Spleen (tissue), 11 donors: ENCODE data around the gene HOXA2. TPM values are rescaled to one million over a fixed set of nuclear protein-coding genes. Genes with fewer than 3 reads are reported as not detected.

Experiments
- DNase-seq: peaks from one replicate; pipeline ENCODE4 v3.0.0-alpha.2; 2020
- H3K27ac ChIP-seq, 8 donors: fragments of 200-600 bp; sonication (generic) in 7 of 8; 1 replicate in 4 of 8; 2 replicates in 4 of 8; pipeline versions ENCODE4 v1.5.0 to v1.8.0; 2016 to 2021; ENCODE audit warnings: inconsistent platforms in 4 of 8, mild to moderate bottlenecking in 4 of 8, moderate library complexity in 1 of 8
- H3K27me3 ChIP-seq, 7 donors: fragments of 200-600 bp; sonication (generic) in 6 of 7; replicated peaks in 1 of 7; 1 replicate in 4 of 7; 2 replicates in 3 of 7; pipeline versions ENCODE4 v1.5.0 to v1.8.0; 2016 to 2021; ENCODE audit warnings: inconsistent platforms in 3 of 7, mild to moderate bottlenecking in 1 of 7
- H3K36me3 ChIP-seq, 6 donors: fragments of 200-600 bp; sonication (generic) in 5 of 6; 1 replicate in 4 of 6; 2 replicates in 2 of 6; pipeline versions ENCODE4 v1.5.0 to v1.8.0; 2016 to 2021; ENCODE audit warnings: inconsistent platforms in 2 of 6
- H3K4me1 ChIP-seq, 6 donors: fragments of 200-600 bp; sonication (generic) in 5 of 6; 1 replicate in 3 of 6; 2 replicates in 3 of 6; pipeline versions ENCODE4 v1.5.0 to v1.8.0; 2016 to 2021; ENCODE audit warnings: inconsistent platforms in 3 of 6
- H3K4me3 ChIP-seq, 8 donors: fragments of 200-600 bp; sonication (generic) in 7 of 8; 1 replicate in 4 of 8; 2 replicates in 4 of 8; pipeline versions ENCODE4 v1.5.0 to v1.8.0; 2016 to 2021; ENCODE audit warnings: inconsistent platforms in 4 of 8, mild to moderate bottlenecking in 4 of 8, moderate library complexity in 2 of 8
- H3K9me3 ChIP-seq, 8 donors: fragments of 200-600 bp; sonication (generic) in 7 of 8; 1 replicate in 4 of 8; 2 replicates in 4 of 8; pipeline versions ENCODE4 v1.5.0 to v1.8.0; 2016 to 2021; ENCODE audit warnings: inconsistent platforms in 4 of 8
- POLR2A ChIP-seq, 3 donors: fragments of 450-650 bp; IDR thresholded peaks; one replicate each; pipeline ENCODE4 v1.5.1; 2017; ENCODE audit warnings: antibody characterized with exemption in 3 of 3, mild to moderate bottlenecking in 1 of 3
- POLR2AphosphoS5 ChIP-seq, 3 donors: sonication (generic); formaldehyde crosslinking; IDR thresholded peaks; one replicate each; pipeline ENCODE4 v1.5.1; 2017; ENCODE audit warnings: antibody characterized with exemption in 3 of 3
- WGBS, 5 donors: extraction: QIAGEN DNeasy Blood & Tissue Kit in 3 of 5; methylation state at CpG; one replicate each; pipeline versions ENCODE4 v1.1.5 to v1.1.7; 2013 to 2018; 5-methylcytosine and 5-hydroxymethylcytosine counted together
- intact Hi-C: fragments of 100-400 bp; cut with DNase I; formaldehyde crosslinking; loops from one replicate; pipeline ENCODE4 v1.15.0; 2023; ENCODE audit warnings: low total_unique reads
- polyA plus RNA-seq, 3 donors: library from polyadenylated mRNA; stranded (reverse); fragments of 200-250 nt; gene quantifications; one replicate each; pipeline ENCODE4 v1.2.1, GENCODE V29; 2013
- total RNA-seq, 7 donors: library from RNA; depleted of rRNA in 3 of 7; stranded (reverse); fragments of >200 nt in 3 of 7; fragmentation: NEBNext Ultra II Directional in 4 of 7; extraction: Animal tissue kit (Norgen Biotek cat#: 25700) in 4 of 7; gene quantifications; one replicate each; pipeline versions ENCODE4 v1.1.0 to v1.2.1, GENCODE V29; 2016 to 2021
- TF ChIP-seq, protein P1 (sequence below), 11 experiments: fragments of 200-600 bp in 7 of 11; fragments of 450-650 bp in 4 of 11; sonication (generic) in 4 of 11; IDR thresholded peaks in 8 of 11; conservative IDR thresholded peaks in 3 of 11; 1 replicate in 7 of 11; 2 replicates in 4 of 11; pipeline versions ENCODE4 v1.4.0 to v1.8.0; 2016 to 2021; ENCODE audit warnings: antibody characterized with exemption in 11 of 11, inconsistent platforms in 4 of 11, mild to moderate bottlenecking in 1 of 11
- donor health status: healthy with polysubstance abuse.
- donor health status: DM: no; HTN: no; CAD: no; lungs with moderate emphysema.
- donor health status: DM: no; HTN: no; CAD: no.
- donor health status: Bipolar disorder and iron deficiency.
- donor health status: healthy.
- donor health status: DM: no; HTN: no; CAD: no.
- donor health status: DM: yes; HTN: yes; CAD: no.

HOXA2 gene
- total and polyA plus RNA-seq, 10 donors, result 0.41 to 2.8 (median 0.90) TPM

DNA sequence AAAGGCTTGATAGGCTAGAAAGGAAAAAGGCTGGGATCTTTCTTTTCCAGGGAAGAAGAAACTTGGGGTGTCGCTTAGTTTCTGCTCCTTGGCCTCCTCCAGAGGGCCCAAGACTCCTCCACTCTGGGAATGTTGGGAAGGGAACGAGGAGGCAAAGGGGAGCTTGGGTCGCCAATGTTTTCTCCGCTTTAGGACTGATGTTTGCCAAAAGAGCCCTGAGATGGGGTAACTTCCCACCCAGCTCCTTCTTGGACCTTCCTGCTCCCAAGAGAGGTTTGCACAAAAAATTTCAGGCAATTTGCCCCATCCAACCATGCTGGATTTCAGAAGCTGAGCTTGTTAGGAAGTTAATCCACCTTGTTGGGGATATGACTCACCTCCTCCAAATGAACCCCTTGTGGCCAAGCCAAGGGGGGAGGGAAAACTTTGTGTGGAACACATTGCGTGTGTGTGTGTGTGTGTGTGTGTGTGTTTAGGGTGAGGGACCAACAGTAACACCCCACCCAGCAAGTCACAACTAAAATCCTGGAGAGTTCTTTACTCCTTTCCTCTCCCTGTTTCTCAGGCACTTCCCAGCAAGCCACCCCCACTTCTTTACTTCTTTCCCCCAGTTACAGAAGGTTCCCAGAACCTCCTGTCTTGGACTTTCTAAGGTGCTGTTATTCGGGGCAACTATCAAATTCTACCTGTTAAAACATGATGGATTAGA lies 8.7 kb upstream of the HOXA2 start:
- Histone ChIP-seq H3K27me3 (peaks cover 0 to 5% (median 0%) of the 10 kb centered on the region in 7 donors), H3K9me3 (no peaks in the 10 kb centered on the region), H3K4me1 (peaks cover 0 to 58% (median 23%) of the 10 kb centered on the region in 6 donors), H3K36me3 (no peaks in the 10 kb centered on the region), H3K4me3 (no peak overlapping the region), H3K27ac (peak overlapping the region in 7 of 8 donors; percentile 11 to 90 (median 86))
- intact Hi-C loops, result loop anchor here (10.0 kb wide), 1 partner anchor 356 kb away; no protein-coding TSS in a partner anchor
- 72 to 88% (median 78%) methylated on average over 6 of the region's 6 CpGs for WGBS, 5 donors
- DNase-seq, result no peak
- no peak for TF ChIP-seq POLR2A (IDR thresholded peaks at IDR 0.05)
- no peak for TF ChIP-seq POLR2AphosphoS5 (IDR thresholded peaks at IDR 0.05)
- TF ChIP-seq, protein P1, sequence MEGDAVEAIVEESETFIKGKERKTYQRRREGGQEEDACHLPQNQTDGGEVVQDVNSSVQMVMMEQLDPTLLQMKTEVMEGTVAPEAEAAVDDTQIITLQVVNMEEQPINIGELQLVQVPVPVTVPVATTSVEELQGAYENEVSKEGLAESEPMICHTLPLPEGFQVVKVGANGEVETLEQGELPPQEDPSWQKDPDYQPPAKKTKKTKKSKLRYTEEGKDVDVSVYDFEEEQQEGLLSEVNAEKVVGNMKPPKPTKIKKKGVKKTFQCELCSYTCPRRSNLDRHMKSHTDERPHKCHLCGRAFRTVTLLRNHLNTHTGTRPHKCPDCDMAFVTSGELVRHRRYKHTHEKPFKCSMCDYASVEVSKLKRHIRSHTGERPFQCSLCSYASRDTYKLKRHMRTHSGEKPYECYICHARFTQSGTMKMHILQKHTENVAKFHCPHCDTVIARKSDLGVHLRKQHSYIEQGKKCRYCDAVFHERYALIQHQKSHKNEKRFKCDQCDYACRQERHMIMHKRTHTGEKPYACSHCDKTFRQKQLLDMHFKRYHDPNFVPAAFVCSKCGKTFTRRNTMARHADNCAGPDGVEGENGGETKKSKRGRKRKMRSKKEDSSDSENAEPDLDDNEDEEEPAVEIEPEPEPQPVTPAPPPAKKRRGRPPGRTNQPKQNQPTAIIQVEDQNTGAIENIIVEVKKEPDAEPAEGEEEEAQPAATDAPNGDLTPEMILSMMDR (IDR thresholded peaks at IDR 0.05 in 8 of 11, conservative IDR thresholded peaks at IDR 0.05 in 3 of 11), result no peak

DNA sequence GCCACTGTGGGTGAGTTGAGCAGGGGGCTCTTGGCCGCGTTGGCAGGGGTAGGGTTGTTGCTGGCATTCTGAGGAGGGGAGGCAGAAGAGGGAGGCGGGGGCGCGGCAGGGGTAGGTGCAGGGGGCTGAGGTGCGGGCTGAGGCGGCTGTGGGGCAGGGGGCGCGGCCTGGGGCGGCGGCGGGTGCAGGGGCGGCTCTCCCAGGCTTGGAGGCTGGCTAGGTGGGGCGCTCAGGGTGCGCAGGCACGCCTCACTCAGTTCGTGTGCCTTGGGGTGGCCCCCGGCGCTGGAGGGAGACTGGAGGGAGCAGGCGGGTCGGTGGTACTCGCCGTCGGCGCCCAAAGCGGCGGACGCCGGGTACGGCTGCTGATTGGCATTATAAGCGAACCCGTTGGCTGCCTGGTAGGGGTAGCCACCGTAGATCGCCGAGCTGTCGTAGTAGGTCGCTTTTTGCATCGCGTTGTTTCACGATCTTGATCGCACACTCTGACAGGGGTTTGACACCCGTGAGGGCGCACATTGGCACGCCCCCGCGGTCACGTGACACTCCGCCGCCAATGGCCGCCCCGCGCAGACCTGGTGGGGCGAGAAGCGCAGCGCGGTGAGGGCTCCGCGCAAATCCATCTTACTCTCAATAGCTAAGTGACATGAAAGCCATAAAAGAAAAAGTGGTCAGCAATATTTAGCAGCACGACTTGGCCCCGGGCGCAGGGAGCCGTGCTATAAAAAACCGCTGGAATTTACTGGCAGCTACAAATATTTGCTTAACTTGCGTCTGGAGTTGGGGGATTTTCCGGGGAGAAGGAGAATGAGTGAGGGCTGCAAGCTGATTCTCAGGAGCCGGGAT lies 7.9 kb upstream of the HOXA2 start:
- no peaks in the 10 kb centered on the region for H3K36me3 ChIP-seq
- H3K9me3 ChIP-seq, result no peaks in the 10 kb centered on the region
- H3K4me3 ChIP-seq, result peak overlapping the region in 1 of 8 donors; percentile 5
- TF ChIP-seq, protein P1 (IDR thresholded peaks at IDR 0.05 in 8 of 11, conservative IDR thresholded peaks at IDR 0.05 in 3 of 11), result no peak
- TF ChIP-seq POLR2AphosphoS5 (IDR thresholded peaks at IDR 0.05) (peak in 2 of 3 donors; percentile 55 to 56), POLR2A (IDR thresholded peaks at IDR 0.05) (no peak)
- peak overlapping the region in 7 of 8 donors; percentile 11 to 90 (median 63) for H3K27ac ChIP-seq
- 75 to 92% (median 86%) methylated on average over 66 of the region's 66 CpGs for WGBS, 5 donors
- peaks cover 0 to 64% (median 25%) of the 10 kb centered on the region in 6 donors for H3K4me1 ChIP-seq
- intact Hi-C loops, result loop anchor here (10.0 kb wide), 1 partner anchor 356 kb away; no protein-coding TSS in a partner anchor
- no peak for DNase-seq
- peaks cover 0 to 12% (median 0%) of the 10 kb centered on the region in 7 donors for H3K27me3 ChIP-seq

DNA sequence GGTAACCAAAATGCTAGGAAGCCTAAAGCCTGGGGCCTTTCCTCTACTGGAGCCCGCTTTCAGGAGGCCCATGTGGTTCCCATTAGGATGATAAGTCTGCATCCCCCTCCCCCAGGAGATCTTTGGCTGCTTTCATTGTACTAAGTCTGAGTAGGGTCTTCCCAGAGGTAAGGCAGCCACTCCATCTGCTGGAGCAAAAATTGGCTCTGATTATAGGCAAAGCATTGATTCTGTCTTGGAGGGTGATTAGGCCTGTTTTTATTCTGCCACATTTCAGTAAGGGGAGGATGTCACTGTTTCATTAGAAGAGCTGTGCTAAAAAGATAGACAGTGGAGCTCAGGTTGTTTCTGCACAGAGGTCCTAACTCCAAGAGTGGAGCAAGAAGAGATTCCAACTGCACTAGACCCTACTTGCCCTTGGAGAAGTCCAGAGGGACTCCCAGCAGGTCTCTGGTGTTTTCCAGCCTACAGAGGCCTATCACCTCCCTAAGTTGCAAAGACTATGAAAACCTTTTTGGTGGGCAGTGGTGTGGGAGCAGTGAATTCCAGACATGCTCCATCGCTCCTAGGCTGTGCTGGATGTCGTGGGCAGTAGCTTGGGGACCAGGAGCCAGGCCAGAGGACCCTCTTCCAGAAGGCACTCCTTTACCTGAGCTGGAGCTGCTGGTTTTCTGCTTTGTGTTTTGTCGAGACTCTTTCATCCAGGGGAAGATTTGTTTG lies 7.1 kb upstream of the HOXA2 start:
- peaks cover 0 to 20% (median 0%) of the 10 kb centered on the region in 7 donors for H3K27me3 ChIP-seq
- H3K4me1 ChIP-seq, result peaks cover 0 to 72% (median 28%) of the 10 kb centered on the region in 6 donors
- intact Hi-C loops, result loop anchor here (10.0 kb wide), 1 partner anchor 355 kb away; no protein-coding TSS in a partner anchor
- H3K9me3 ChIP-seq, result no peaks in the 10 kb centered on the region
- DNase-seq, result no peak
- no peaks in the 10 kb centered on the region for H3K36me3 ChIP-seq
- peak overlapping the region in 7 of 8 donors; percentile 78 to 93 (median 87) for H3K27ac ChIP-seq
- WGBS, 5 donors, result 89 to 96% (median 92%) methylated on average over 4 of the region's 4 CpGs
- H3K4me3 ChIP-seq, result no peak overlapping the region
- no peak for TF ChIP-seq POLR2A (IDR thresholded peaks at IDR 0.05)
- TF ChIP-seq POLR2AphosphoS5 (IDR thresholded peaks at IDR 0.05), result no peak
- TF ChIP-seq, protein P1 (IDR thresholded peaks at IDR 0.05 in 8 of 11, conservative IDR thresholded peaks at IDR 0.05 in 3 of 11), result no peak
